DND-41 (cell line): Measurements from ENCODE around the gene PRKCZ.

Experiments
- ATAC-seq: fragments of 200-7000 bp; cut with Tn5 transposase; 3 replicates; pipeline ENCODE4 v1.9.1; 2021; ENCODE audit warnings: low read depth; ENCODE audit not compliant: insufficient read depth
- DNase-seq: peaks from one replicate; pipeline ENCODE4 v3.0.0-alpha.2; 2020
- H2AFZ ChIP-seq: 2 replicates; pipeline ENCODE4 v1.6.0; 2012; ENCODE audit warnings: low read depth, low read length
- H3K27ac ChIP-seq: 2 replicates; pipeline ENCODE4 v1.5.1; 2012; ENCODE audit warnings: low read length, inconsistent platforms
- H3K27me3 ChIP-seq: fragments of 200-600 bp; sonication (generic); 2 replicates; pipeline ENCODE4 v1.6.0; 2012; ENCODE audit warnings: low read length, mild to moderate bottlenecking, inconsistent platforms; ENCODE audit not compliant: insufficient read depth, poor library complexity
- H3K36me3 ChIP-seq: 2 replicates; pipeline ENCODE4 v1.5.1; 2012; ENCODE audit warnings: low read length, inconsistent platforms; ENCODE audit not compliant: insufficient read depth
- H3K4me1 ChIP-seq: 2 replicates; pipeline ENCODE4 v1.5.1; 2012; ENCODE audit warnings: mild to moderate bottlenecking, low read length; ENCODE audit not compliant: insufficient read depth
- H3K4me2 ChIP-seq: 2 replicates; pipeline ENCODE4 v1.6.0; 2012; ENCODE audit warnings: mild to moderate bottlenecking, moderate library complexity, low read length, inconsistent platforms; ENCODE audit not compliant: insufficient read depth
- H3K4me3 ChIP-seq, 2 experiments: fragments of 200-600 bp in 1 of 2; shearing (Covaris generic) in 1 of 2; 2 replicates each; pipeline ENCODE4 v1.5.1; 2012 to 2016; ENCODE audit warnings: inconsistent platforms in 2 of 2, low read length in 2 of 2, mild to moderate bottlenecking in 2 of 2, low read depth in 1 of 2, moderate library complexity in 1 of 2
- H3K79me2 ChIP-seq: 2 replicates; pipeline ENCODE4 v1.6.0; 2012; ENCODE audit warnings: low read length, inconsistent platforms; ENCODE audit not compliant: insufficient read depth
- H3K9ac ChIP-seq: 2 replicates; pipeline ENCODE4 v1.6.0; 2012; ENCODE audit warnings: low read depth, mild to moderate bottlenecking, inconsistent platforms, low read length, moderate library complexity
- H3K9me3 ChIP-seq: 2 replicates; pipeline ENCODE4 v1.5.1; 2012; ENCODE audit warnings: low read length, moderate library complexity, mild to moderate bottlenecking, inconsistent platforms; ENCODE audit not compliant: insufficient read depth, severe bottlenecking
- H4K20me1 ChIP-seq: 2 replicates; pipeline ENCODE4 v1.6.0; 2012; ENCODE audit warnings: low read length; ENCODE audit not compliant: insufficient read depth
- CTCF ChIP-seq: IDR thresholded peaks from 2 replicates; pipeline ENCODE4 v1.5.1; 2012; ENCODE audit warnings: borderline replicate concordance, low read length, moderate library complexity, mild to moderate bottlenecking; ENCODE audit not compliant: poor library complexity, severe bottlenecking; ENCODE audit errors: extremely low read depth
- EZH2 ChIP-seq: IDR thresholded peaks from 3 replicates; pipeline ENCODE4 v1.6.1; 2012; ENCODE audit warnings: borderline replicate concordance, low read depth, mild to moderate bottlenecking, moderate library complexity, low read length, inconsistent platforms; ENCODE audit not compliant: severe bottlenecking

Gene PRKCZ

GRCh38 chr1:2212532-2213491, 162.6 kb downstream of the PRKCZ start:
- Histone ChIP-seq H3K4me2 (no peak overlapping the region), H3K4me1 (no peaks in the 10 kb centered on the region), H3K4me3 (no peak overlapping the region), H3K27me3 (no peaks in the 10 kb centered on the region), H3K79me2 (no peaks in the 10 kb centered on the region), H3K9ac (no peak overlapping the region), H2AFZ (no peak overlapping the region), H3K36me3 (no peaks in the 10 kb centered on the region), H3K27ac (no peak overlapping the region), H3K9me3 (no peaks in the 10 kb centered on the region), H4K20me1 (peaks cover 11% of the 10 kb centered on the region)
- DNase-seq, result peak; percentile 50
- TF ChIP-seq EZH2, result no peak
- TF ChIP-seq CTCF, result no peak
- peak; percentile 43 for ATAC-seq

- no peak for ATAC-seq
- H3K79me2 ChIP-seq, result no peaks in the 10 kb centered on the region
- no peak overlapping the region for H3K9ac ChIP-seq
Measured at GRCh38 chr1:2213576-2214505, 163.6 kb downstream of the PRKCZ start.

GRCh38 chr1:2214541-2215241, 164.5 kb downstream of the PRKCZ start:
- Histone ChIP-seq H3K4me2 (no peak overlapping the region), H3K4me3 (no peak overlapping the region), H4K20me1 (peaks cover 13% of the 10 kb centered on the region; the same call in 1 of the 2 replicates), H2AFZ (no peak overlapping the region), H3K27me3 (peaks cover 3% of the 10 kb centered on the region), H3K36me3 (no peaks in the 10 kb centered on the region), H3K9ac (no peak overlapping the region), H3K79me2 (no peaks in the 10 kb centered on the region), H3K4me1 (no peaks in the 10 kb centered on the region), H3K27ac (no peak overlapping the region), H3K9me3 (no peaks in the 10 kb centered on the region)
- DNase-seq, result no peak
- TF ChIP-seq CTCF (no peak), EZH2 (no peak)
- no peak for ATAC-seq

More at GRCh38 chr1:2213576-2214505, 163.6 kb downstream of the PRKCZ start:
- no peak overlapping the region for H3K4me2 ChIP-seq
- no peaks in the 10 kb centered on the region for H3K27me3 ChIP-seq
- no peaks in the 10 kb centered on the region for H3K36me3 ChIP-seq
- no peak for TF ChIP-seq EZH2
- TF ChIP-seq CTCF, result no peak
- no peaks in the 10 kb centered on the region for H3K9me3 ChIP-seq
- H4K20me1 ChIP-seq, result peaks cover 11% of the 10 kb centered on the region
- no peaks in the 10 kb centered on the region for H3K4me1 ChIP-seq
- no peak overlapping the region for H3K4me3 ChIP-seq
- H2AFZ ChIP-seq, result no peak overlapping the region
- H3K27ac ChIP-seq, result no peak overlapping the region
- DNase-seq, result no peak
